Ovary (tissue), 9 donors: ENCODE measurements around the gene GLIS2. TPM values are rescaled to one million over a fixed set of nuclear protein-coding genes. Genes with fewer than 3 reads are reported as not detected.
"Not testable (repeated sequence)": the region's sequence is repeated elsewhere in the genome, so short reads cannot be mapped to it uniquely, and the experiment has no call there.

Experiments
- DNase-seq, 5 donors: peaks; one replicate each; pipeline ENCODE4 v3.0.0-alpha.2; 2019 to 2020
- H3K27ac ChIP-seq, 2 donors: fragments of 200-600 bp; one replicate each; pipeline versions ENCODE4 v1.5.1 to v1.8.0; 2019 to 2022
- H3K27me3 ChIP-seq: fragments of 200-600 bp; one replicate; pipeline ENCODE4 v1.8.0; 2022
- H3K36me3 ChIP-seq: fragments of 200-600 bp; sonication (generic); one replicate; pipeline ENCODE4 v1.5.1; 2019
- H3K4me1 ChIP-seq: one replicate; pipeline ENCODE4 v1.8.1; 2013; ENCODE audit warnings: mild to moderate bottlenecking, moderate library complexity; ENCODE audit not compliant: insufficient read depth
- H3K4me3 ChIP-seq: fragments of 200-600 bp; sonication (generic); one replicate; pipeline ENCODE4 v1.5.1; 2017
- H3K9me3 ChIP-seq, 2 donors: fragments of 200-600 bp in 1 of 2; sonication (generic) in 1 of 2; one replicate each; pipeline versions ENCODE4 v1.5.1 to v1.8.1; 2013 to 2019; ENCODE audit warnings: mild to moderate bottlenecking in 1 of 2, moderate library complexity in 1 of 2
- EP300 ChIP-seq: sonication (generic); formaldehyde crosslinking; IDR thresholded peaks from one replicate; pipeline ENCODE4 v1.6.1; 2017; ENCODE audit warnings: antibody characterized with exemption
- POLR2A ChIP-seq: fragments of 450-650 bp; IDR thresholded peaks from one replicate; pipeline ENCODE4 v1.6.1; 2017; ENCODE audit warnings: antibody characterized with exemption, mild to moderate bottlenecking, moderate library complexity
- WGBS, 3 donors: extraction: QIAGEN DNeasy Blood & Tissue Kit in 1 of 3; methylation state at CpG; one replicate each; pipeline versions ENCODE4 v1.1.5 to v1.1.7; 2013 to 2017; 5-methylcytosine and 5-hydroxymethylcytosine counted together
- intact Hi-C, 4 donors: fragments of 100-400 bp; cut with DNase I; formaldehyde crosslinking; loops; one replicate each; pipeline versions ENCODE4 v1.11.0 to v1.15.1; 2022 to 2023
- polyA plus RNA-seq, 2 donors: library from polyadenylated mRNA; stranded (reverse); fragments of 200-250 nt in 1 of 2; fragments of 350-450 nt in 1 of 2; fragmentation: Illumina TruSeq in 1 of 2; extraction: RNeasy Lipid Tissue Mini Kit (QIAGEN cat#74804) in 1 of 2; gene quantifications; one replicate each; pipeline ENCODE4 v1.2.3, GENCODE V29; 2013 to 2014
- total RNA-seq, 7 donors: library from RNA; depleted of rRNA in 2 of 7; stranded (reverse); fragments of >200 nt in 2 of 7; fragmentation: NEBNext Ultra II Directional in 3 of 7; extraction: Animal tissue kit (Norgen Biotek cat#: 25700) in 3 of 7; gene quantifications; one replicate each; pipeline versions ENCODE4 v1.1.0 to v1.2.4, GENCODE V29; 2016 to 2023
- TF ChIP-seq, protein P1 (sequence below), 3 donors: fragments of 450-650 bp in 2 of 3; fragments of 200-600 bp in 1 of 3; IDR thresholded peaks; one replicate each; pipeline versions ENCODE4 v1.5.1 to v1.8.0; 2016 to 2022; ENCODE audit warnings: antibody characterized with exemption in 3 of 3, mild to moderate bottlenecking in 1 of 3
- donor health status: DM: no; HTN: no; CAD: no; lungs with moderate emphysema.
- donor health status: DM: no; HTN: no; CAD: no.
- donor health status: Bipolar disorder and iron deficiency.
- donor health status: DM: yes; HTN: yes; CAD: no.
- donor health status: DM: no; HTN: no; CAD: no.
- donor health status: DM: yes; HTN: yes; CAD: no.

Gene GLIS2
- total and polyA plus RNA-seq, 9 donors, result 1.6 to 79.5 (median 38.4) TPM

DNA sequence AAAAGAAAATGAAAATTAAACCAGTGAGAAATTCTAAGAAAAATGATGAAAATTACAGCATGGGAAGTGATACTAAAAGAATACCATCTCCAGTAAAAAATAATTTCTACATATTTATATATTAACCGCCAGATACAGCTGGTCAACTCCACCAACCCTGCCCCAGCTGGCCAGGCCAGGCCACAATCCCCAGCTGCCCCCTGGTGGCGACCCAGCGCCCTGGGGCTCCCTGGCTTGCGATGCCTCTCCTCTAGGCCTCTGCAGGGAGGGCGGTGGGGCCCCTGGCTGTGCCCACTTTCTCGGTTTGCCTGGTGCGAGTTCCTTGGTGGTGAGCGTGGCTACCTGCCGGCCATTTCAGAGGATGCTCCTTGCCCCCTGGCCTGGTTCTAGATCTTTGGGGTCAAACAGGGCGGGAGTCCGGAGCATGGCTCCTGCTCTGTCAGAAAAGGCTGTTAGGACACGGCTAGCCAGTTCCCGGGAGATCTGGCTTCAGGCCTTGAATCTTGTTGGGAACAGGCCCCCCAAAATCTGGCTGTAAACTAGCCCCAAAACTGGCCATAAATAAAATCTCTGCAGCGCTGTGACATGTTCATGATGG, 14.5 kb downstream of the GLIS2 start:
- H3K27me3 ChIP-seq, result no peaks in the 10 kb centered on the region
- H3K36me3 ChIP-seq, result no peaks in the 10 kb centered on the region
- no peak overlapping the region for H3K4me3 ChIP-seq
- TF ChIP-seq EP300 (no peak), POLR2A (peak; percentile 11)
- TF ChIP-seq, protein P1, sequence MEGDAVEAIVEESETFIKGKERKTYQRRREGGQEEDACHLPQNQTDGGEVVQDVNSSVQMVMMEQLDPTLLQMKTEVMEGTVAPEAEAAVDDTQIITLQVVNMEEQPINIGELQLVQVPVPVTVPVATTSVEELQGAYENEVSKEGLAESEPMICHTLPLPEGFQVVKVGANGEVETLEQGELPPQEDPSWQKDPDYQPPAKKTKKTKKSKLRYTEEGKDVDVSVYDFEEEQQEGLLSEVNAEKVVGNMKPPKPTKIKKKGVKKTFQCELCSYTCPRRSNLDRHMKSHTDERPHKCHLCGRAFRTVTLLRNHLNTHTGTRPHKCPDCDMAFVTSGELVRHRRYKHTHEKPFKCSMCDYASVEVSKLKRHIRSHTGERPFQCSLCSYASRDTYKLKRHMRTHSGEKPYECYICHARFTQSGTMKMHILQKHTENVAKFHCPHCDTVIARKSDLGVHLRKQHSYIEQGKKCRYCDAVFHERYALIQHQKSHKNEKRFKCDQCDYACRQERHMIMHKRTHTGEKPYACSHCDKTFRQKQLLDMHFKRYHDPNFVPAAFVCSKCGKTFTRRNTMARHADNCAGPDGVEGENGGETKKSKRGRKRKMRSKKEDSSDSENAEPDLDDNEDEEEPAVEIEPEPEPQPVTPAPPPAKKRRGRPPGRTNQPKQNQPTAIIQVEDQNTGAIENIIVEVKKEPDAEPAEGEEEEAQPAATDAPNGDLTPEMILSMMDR (IDR thresholded peaks at IDR 0.05), result peak; percentile 75 to 95 (median 94)
- H3K9me3 ChIP-seq, result no peaks in the 10 kb centered on the region
- no peak overlapping the region for H3K27ac ChIP-seq
- peaks cover 19% of the 10 kb centered on the region for H3K4me1 ChIP-seq
- peak; percentile 75 to 88 (median 87) for DNase-seq
- WGBS, 3 donors, result 47 to 55% (median 52%) methylated on average over 10 to 14 of the region's 14 CpGs
- intact Hi-C loops, result loop anchor here in 2 of 4 donors (2.0 to 10.0 kb wide), 3 partner anchors 42 to 346 kb away; no protein-coding TSS in a partner anchor

DNA sequence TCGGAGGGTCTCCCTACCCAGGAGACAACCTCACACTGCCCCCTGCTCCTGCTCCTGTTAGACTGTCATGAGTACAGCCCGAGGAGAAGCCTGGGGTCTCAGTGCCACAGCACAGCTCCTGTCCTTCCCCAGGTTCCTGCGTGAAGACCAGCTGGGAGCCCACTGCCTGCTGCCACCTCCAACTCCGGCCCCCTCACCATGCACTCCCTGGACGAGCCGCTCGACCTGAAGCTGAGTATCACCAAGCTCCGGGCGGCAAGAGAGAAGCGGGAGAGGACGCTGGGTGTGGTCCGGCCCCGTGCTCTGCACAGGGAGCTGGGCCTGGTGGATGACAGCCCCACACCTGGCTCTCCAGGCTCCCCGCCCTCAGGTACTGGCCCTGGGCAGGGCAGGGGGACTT, 16.2 kb downstream of the GLIS2 start:
- peaks cover 17% of the 10 kb centered on the region for H3K4me1 ChIP-seq
- H3K9me3 ChIP-seq, result no peaks in the 10 kb centered on the region
- no peaks in the 10 kb centered on the region for H3K36me3 ChIP-seq
- no peak overlapping the region for H3K27ac ChIP-seq
- intact Hi-C loops, result loop anchor here in 2 of 4 donors (5.0 to 10.0 kb wide), 2 partner anchors 130 to 347 kb away; no protein-coding TSS in a partner anchor
- no peaks in the 10 kb centered on the region for H3K27me3 ChIP-seq
- peak in 2 of 5 donors; percentile 27 to 30 for DNase-seq
- no peak overlapping the region for H3K4me3 ChIP-seq
- WGBS, 3 donors, result 86 to 88% (median 86%) methylated on average over 9 to 14 of the region's 14 CpGs
- TF ChIP-seq POLR2A, result no peak
- TF ChIP-seq, protein P1 (IDR thresholded peaks at IDR 0.05), result no peak
- no peak for TF ChIP-seq EP300

DNA sequence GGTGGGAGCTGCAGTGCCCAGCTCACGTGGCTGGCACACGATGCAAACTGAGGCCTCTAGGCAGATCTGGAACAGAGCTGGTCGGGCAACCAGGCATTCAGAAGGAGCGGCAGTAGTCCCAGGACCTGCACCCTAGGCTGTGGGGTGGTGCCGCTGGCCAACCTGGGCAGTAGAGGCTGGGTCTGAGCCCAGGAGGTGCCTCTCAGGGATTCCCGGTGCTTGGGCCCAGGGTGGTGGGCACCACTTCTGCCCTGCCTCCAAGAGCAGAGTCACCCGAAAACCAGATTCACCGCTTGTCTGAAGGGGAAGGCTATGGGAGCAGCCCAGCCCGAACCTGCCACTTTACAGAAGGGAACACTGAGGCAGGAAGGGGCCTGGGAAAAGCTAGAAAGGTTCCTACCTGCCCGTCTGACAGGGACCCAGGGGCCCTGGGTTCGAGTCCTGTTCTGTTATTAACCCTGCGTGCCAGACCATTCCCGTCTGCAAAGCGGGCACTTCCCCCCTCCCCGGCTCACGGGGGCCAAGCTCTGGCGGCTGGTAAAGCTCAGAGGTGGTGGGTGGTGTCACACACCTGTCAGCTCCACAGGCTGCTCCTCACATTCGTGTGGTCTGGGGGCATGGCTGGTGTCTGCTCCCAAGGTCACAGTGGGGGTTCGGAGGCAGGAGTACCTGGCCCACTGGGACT, 16.9 kb downstream of the GLIS2 start:
- Histone ChIP-seq H3K9me3 (no peaks in the 10 kb centered on the region), H3K27ac (no peak overlapping the region), H3K4me1 (peaks cover 14% of the 10 kb centered on the region), H3K27me3 (no peaks in the 10 kb centered on the region), H3K4me3 (no peak overlapping the region), H3K36me3 (no peaks in the 10 kb centered on the region)
- intact Hi-C loops, result loop anchor here in 2 of 4 donors (5.0 to 10.0 kb wide), 2 partner anchors 130 to 348 kb away; no protein-coding TSS in a partner anchor
- WGBS, 3 donors, result 77 to 86% (median 79%) methylated on average over 16 to 19 of the region's 19 CpGs
- no peak for DNase-seq
- TF ChIP-seq, protein P1 (IDR thresholded peaks at IDR 0.05), result no peak
- TF ChIP-seq EP300, result no peak
- TF ChIP-seq POLR2A, result no peak

DNA sequence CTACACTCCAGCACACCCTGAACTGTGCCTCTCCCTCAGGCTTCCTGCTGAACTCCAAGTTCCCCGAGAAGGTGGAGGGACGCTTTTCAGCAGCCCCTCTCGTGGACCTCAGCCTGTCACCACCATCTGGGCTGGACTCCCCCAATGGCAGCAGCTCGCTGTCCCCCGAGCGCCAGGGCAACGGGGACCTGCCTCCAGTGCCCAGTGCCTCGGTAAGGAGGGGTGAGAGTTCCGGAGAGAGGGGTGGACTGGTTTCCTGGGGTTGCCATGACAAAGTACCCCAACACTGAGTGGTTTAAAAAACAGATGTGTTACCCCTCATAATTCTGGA, 17.4 kb downstream of the GLIS2 start:
- intact Hi-C loops, result loop anchor here in 2 of 4 donors (5.0 to 10.0 kb wide), 2 partner anchors 131 to 348 kb away; no protein-coding TSS in a partner anchor
- Histone ChIP-seq H3K36me3 (no peaks in the 10 kb centered on the region), H3K4me1 (peaks cover 11% of the 10 kb centered on the region), H3K27me3 (no peaks in the 10 kb centered on the region), H3K9me3 (no peaks in the 10 kb centered on the region), H3K27ac (no peak overlapping the region), H3K4me3 (no peak overlapping the region)
- TF ChIP-seq EP300 (no peak), POLR2A (no peak)
- TF ChIP-seq, protein P1 (IDR thresholded peaks at IDR 0.05), result no peak
- DNase-seq, result no peak
- 79 to 84% (median 80%) methylated on average over 9 of the region's 9 CpGs for WGBS, 3 donors

DNA sequence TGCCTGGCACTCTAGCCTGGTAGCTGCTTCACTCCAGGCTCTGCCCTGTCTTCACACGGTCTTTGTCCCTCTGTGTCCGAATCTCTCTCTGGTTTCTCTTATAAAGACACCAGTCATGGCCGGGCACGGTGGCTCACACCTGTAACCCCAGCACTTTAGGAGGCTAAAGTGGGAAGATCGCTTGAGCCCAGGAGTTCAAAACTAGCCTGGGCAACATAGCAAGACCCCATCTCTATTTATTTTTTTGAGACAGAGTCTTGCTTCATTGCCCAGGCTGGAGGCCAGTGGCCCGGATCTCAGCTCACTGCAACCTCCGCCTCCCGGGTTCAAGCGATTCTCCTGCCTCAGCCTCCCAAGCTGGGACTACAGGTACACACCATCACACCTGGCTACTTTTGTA, 17.8 kb downstream of the GLIS2 start:
- H3K36me3 ChIP-seq, H3K9me3 ChIP-seq, H3K4me1 ChIP-seq, H3K27ac ChIP-seq, H3K4me3 ChIP-seq, DNase-seq, H3K27me3 ChIP-seq: not testable (repeated sequence)
- intact Hi-C loops, result loop anchor here in 2 of 4 donors (5.0 to 10.0 kb wide), 2 partner anchors 131 to 349 kb away; no protein-coding TSS in a partner anchor
- 89 to 94% (median 91%) methylated on average over 9 of the region's 9 CpGs for WGBS, 3 donors
